Measurements from ENCODE around the gene SSTR4.

The SSTR4 gene

DNA sequence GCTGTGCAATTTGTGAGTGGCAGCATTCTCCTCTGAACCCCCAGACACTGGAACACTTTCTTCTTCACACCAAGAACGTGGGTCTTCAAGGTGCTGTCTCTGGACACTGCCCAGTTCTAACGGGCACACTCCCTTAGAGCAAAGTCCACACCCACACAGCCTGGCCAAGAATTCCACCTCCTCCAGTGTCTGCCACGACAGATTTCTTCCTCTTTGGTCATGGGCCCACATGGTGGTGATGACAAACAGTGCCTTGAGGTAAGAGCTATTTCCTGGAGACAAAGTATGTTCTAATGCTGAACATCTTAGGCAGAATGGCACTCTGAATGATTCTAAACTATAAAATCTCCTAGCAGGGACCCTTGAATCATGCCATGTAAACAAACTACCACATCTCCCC is 25.5 kb upstream of the SSTR4 start:
- Histone ChIP-seq H3K4me2 (ENCODE audit: low read depth, low read length, poor library complexity, severe bottlenecking) (no peak overlapping the region), H3K9ac (ENCODE audit: low read depth, low read length, poor library complexity, severe bottlenecking) (no peak overlapping the region), H3K27me3 (ENCODE audit: insufficient read depth, low read length, poor library complexity, severe bottlenecking) (no peaks in the 10 kb centered on the region), H3K9me3 (ENCODE audit: insufficient read depth, low read depth, low read length) (no peaks in the 10 kb centered on the region), H3K4me1 (ENCODE audit: insufficient read depth, low read length, poor library complexity, severe bottlenecking) (no peaks in the 10 kb centered on the region), H3K36me3 (ENCODE audit: insufficient read depth, low read length) (no peaks in the 10 kb centered on the region), H4K20me1 (ENCODE audit: insufficient read depth, low read length, poor library complexity, severe bottlenecking) (no peaks in the 10 kb centered on the region), H3K79me2 (ENCODE audit: insufficient read depth, low read length) (no peaks in the 10 kb centered on the region), H3F3A (ENCODE audit: low read depth) (no peaks in the 10 kb centered on the region), H3K4me3 (ENCODE audit: low read length, poor library complexity, severe bottlenecking) (no peak overlapping the region), H3K9me2 (replicated peaks; ENCODE audit: low read depth, low read length) (no peaks in the 10 kb centered on the region), H2AFZ (ENCODE audit: low read length) (no peak overlapping the region)
- TF ChIP-seq, protein P1, sequence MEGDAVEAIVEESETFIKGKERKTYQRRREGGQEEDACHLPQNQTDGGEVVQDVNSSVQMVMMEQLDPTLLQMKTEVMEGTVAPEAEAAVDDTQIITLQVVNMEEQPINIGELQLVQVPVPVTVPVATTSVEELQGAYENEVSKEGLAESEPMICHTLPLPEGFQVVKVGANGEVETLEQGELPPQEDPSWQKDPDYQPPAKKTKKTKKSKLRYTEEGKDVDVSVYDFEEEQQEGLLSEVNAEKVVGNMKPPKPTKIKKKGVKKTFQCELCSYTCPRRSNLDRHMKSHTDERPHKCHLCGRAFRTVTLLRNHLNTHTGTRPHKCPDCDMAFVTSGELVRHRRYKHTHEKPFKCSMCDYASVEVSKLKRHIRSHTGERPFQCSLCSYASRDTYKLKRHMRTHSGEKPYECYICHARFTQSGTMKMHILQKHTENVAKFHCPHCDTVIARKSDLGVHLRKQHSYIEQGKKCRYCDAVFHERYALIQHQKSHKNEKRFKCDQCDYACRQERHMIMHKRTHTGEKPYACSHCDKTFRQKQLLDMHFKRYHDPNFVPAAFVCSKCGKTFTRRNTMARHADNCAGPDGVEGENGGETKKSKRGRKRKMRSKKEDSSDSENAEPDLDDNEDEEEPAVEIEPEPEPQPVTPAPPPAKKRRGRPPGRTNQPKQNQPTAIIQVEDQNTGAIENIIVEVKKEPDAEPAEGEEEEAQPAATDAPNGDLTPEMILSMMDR (conservative IDR thresholded peaks at IDR 0.05; ENCODE audit: low read length), result no peak
- no peak for TF ChIP-seq EZH2phosphoT487 (IDR thresholded peaks at IDR 0.05; ENCODE audit: borderline replicate concordance)

DNA sequence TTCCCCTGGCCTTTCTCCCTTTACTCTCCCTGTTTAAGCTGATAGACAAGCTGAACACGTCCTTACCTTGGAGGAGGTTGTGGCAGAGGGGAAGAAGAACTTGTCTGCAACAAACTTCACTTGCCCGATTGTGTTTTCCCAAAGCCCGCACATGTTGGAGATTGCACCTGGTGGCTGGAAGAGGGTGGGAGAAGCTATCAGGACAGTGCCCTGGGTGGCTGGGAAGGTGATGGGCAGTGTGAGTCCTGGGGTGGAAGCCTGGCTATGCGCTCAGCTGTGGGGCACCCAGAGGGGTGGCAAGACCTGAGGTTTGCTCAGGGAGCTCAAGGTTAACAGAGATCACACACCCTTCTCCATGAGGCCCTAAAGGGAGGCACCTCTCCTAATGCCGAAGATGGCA is 25.0 kb upstream of the SSTR4 start:
- no peak overlapping the region for H2AFZ ChIP-seq (ENCODE audit: low read length)
- H3K4me1 ChIP-seq (ENCODE audit: insufficient read depth, low read length, poor library complexity, severe bottlenecking), result no peaks in the 10 kb centered on the region
- no peak overlapping the region for H3K4me2 ChIP-seq (ENCODE audit: low read depth, low read length, poor library complexity, severe bottlenecking)
- H3K9ac ChIP-seq (ENCODE audit: low read depth, low read length, poor library complexity, severe bottlenecking), result no peak overlapping the region
- no peaks in the 10 kb centered on the region for H3K79me2 ChIP-seq (ENCODE audit: insufficient read depth, low read length)
- H3K36me3 ChIP-seq (ENCODE audit: insufficient read depth, low read length), result no peaks in the 10 kb centered on the region
- no peaks in the 10 kb centered on the region for H4K20me1 ChIP-seq (ENCODE audit: insufficient read depth, low read length, poor library complexity, severe bottlenecking)
- no peak overlapping the region for H3K4me3 ChIP-seq (ENCODE audit: low read length, poor library complexity, severe bottlenecking)
- no peaks in the 10 kb centered on the region for H3K9me2 ChIP-seq (replicated peaks; ENCODE audit: low read depth, low read length)
- no peaks in the 10 kb centered on the region for H3F3A ChIP-seq (ENCODE audit: low read depth)
- no peaks in the 10 kb centered on the region for H3K9me3 ChIP-seq (ENCODE audit: insufficient read depth, low read depth, low read length)
- TF ChIP-seq EZH2phosphoT487 (IDR thresholded peaks at IDR 0.05; ENCODE audit: borderline replicate concordance), result no peak
- no peaks in the 10 kb centered on the region for H3K27me3 ChIP-seq (ENCODE audit: insufficient read depth, low read length, poor library complexity, severe bottlenecking)

DNA sequence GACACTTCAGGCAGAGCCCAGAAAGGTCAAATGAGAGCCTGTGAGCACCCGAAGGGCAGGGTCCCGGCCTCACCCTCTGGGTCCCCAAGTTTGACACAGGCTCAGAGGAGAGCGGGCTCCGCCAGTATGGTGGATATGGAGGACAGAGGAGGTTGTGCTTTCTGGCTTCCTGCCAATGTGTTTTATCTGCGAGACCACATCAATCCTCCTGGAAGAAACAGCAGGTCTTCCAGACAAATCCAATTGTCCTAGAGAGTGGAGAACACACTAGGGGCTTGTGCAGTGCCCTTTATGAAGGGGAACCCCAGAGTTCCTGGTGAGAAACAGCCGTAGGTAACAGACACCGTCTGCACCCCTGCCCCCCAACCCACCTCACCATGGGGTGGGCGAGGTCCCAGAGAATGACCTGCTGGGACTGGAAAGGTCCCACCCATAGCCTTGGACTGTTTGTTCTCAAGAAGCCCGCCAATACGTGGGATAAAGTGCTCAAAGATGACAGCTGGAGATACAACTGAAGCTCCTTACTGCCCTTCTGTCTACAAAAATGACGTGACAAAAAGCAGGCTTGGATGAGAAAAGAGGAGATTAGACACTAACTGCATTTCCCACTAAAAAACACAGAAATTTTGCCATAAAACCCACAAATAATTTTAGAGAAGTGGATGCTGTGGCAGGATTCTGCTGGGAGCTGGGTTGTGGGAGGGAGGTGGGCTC is 23.9 kb upstream of the SSTR4 start:
- no peaks in the 10 kb centered on the region for H4K20me1 ChIP-seq (ENCODE audit: insufficient read depth, low read length, poor library complexity, severe bottlenecking)
- H3K36me3 ChIP-seq (ENCODE audit: insufficient read depth, low read length), result no peaks in the 10 kb centered on the region
- no peak overlapping the region for H3K9ac ChIP-seq (ENCODE audit: low read depth, low read length, poor library complexity, severe bottlenecking)
- no peaks in the 10 kb centered on the region for H3K4me1 ChIP-seq (ENCODE audit: insufficient read depth, low read length, poor library complexity, severe bottlenecking)
- H3K4me2 ChIP-seq (ENCODE audit: low read depth, low read length, poor library complexity, severe bottlenecking), result no peak overlapping the region
- H3F3A ChIP-seq (ENCODE audit: low read depth), result no peaks in the 10 kb centered on the region
- no peak overlapping the region for H3K4me3 ChIP-seq (ENCODE audit: low read length, poor library complexity, severe bottlenecking)
- no peaks in the 10 kb centered on the region for H3K27me3 ChIP-seq (ENCODE audit: insufficient read depth, low read length, poor library complexity, severe bottlenecking)
- no peak overlapping the region for H2AFZ ChIP-seq (ENCODE audit: low read length)
- H3K9me2 ChIP-seq (replicated peaks; ENCODE audit: low read depth, low read length), result no peaks in the 10 kb centered on the region
- H3K9me3 ChIP-seq (ENCODE audit: insufficient read depth, low read depth, low read length), result no peaks in the 10 kb centered on the region
- H3K79me2 ChIP-seq (ENCODE audit: insufficient read depth, low read length), result no peaks in the 10 kb centered on the region
- TF ChIP-seq, protein P1 (conservative IDR thresholded peaks at IDR 0.05; ENCODE audit: low read length), result no peak
- TF ChIP-seq EZH2phosphoT487 (IDR thresholded peaks at IDR 0.05; ENCODE audit: borderline replicate concordance), result no peak

DNA sequence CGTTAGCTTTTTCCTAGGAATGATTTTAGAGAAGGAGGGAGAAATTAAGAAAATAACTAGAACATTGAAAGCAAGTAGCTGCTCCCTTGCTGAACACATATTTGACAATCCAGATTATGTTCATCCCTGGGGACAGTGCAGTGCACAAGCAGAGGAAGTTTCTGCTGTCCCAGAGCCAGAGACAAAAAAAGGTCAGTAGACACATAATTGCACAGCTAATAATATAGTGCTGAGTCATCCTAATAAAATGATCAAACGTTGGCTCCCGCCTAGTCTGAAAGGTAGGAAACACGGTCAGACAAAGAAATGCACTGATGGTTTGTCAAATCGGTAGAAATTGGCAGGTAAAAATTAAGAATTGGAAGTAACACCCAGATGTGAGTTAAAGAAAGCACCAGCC is 21.7 kb upstream of the SSTR4 start:
- Histone ChIP-seq H3K36me3 (ENCODE audit: insufficient read depth, low read length) (no peaks in the 10 kb centered on the region), H3K4me1 (ENCODE audit: insufficient read depth, low read length, poor library complexity, severe bottlenecking) (no peaks in the 10 kb centered on the region), H3K9ac (ENCODE audit: low read depth, low read length, poor library complexity, severe bottlenecking) (no peak overlapping the region), H3K9me3 (ENCODE audit: insufficient read depth, low read depth, low read length) (no peaks in the 10 kb centered on the region), H3K79me2 (ENCODE audit: insufficient read depth, low read length) (no peaks in the 10 kb centered on the region), H3K9me2 (replicated peaks; ENCODE audit: low read depth, low read length) (no peaks in the 10 kb centered on the region), H3K27me3 (ENCODE audit: insufficient read depth, low read length, poor library complexity, severe bottlenecking) (no peaks in the 10 kb centered on the region), H2AFZ (ENCODE audit: low read length) (no peak overlapping the region), H3K4me3 (ENCODE audit: low read length, poor library complexity, severe bottlenecking) (no peak overlapping the region), H3K4me2 (ENCODE audit: low read depth, low read length, poor library complexity, severe bottlenecking) (no peak overlapping the region), H4K20me1 (ENCODE audit: insufficient read depth, low read length, poor library complexity, severe bottlenecking) (no peaks in the 10 kb centered on the region), H3F3A (ENCODE audit: low read depth) (no peaks in the 10 kb centered on the region)
- TF ChIP-seq, protein P1 (conservative IDR thresholded peaks at IDR 0.05; ENCODE audit: low read length), result no peak
- no peak for TF ChIP-seq EZH2phosphoT487 (IDR thresholded peaks at IDR 0.05; ENCODE audit: borderline replicate concordance)
